ENCODE data around the gene HOXA13.

The HOXA13 gene

DNA sequence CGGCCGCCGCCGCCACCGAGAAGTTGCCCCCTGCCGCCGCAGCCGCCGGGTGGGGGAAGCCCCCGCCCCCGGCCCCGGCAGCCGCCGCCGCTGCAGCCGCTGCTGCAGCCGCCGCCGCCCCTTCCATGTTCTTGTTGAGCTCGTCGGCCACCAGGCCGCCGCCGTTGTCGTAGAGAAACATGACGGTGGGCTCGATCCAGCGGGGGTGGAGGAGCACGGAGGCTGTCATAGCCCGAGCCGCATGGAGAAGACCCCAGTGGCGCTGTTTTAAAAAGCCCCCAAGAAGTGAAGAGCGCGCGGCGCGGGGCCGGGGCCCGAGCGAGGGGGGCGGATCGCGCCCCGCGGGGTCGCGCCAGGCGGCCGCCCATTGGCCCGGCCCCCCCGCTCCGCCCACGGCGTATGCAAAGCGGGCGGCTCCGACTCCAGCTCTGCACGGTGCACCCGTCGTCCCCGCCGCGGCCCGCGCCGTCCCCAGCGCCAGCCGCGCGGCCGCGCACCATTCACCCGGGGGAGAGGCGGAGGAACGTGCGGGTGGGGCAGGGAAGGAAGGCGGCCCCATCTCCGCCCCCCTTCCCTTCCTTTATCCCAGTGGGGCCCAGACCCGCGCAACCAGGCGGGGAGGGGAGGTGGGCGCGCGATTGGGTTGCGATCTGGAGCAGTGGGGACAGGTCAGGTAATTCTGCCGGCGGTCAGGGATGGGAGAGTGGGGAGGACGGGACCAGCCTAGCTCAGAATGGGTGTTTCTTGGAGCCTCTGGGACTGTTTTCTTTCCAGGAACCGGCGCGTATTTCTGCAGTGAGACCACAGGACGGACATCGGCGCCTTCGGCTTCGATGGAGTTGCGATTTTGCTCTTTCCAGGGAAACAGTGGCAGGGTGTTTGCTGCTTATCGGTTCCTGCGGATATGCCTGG, at the start of gene HOXA13:
TSS of gene HOXA13 (minus strand) at position 243 of the 912 bp plus-strand sequence. CDS start at position 229, 14 bp downstream.
- Histone ChIP-seq H3K4me3 (ENCODE audit: low read depth in 1 of 2, low read length in 2 of 2) (peak within 1 kb of the TSS in 1 of 2 donors; percentile 51), H3K4me1 (ENCODE audit: control insufficient read depth in 1 of 2, insufficient read depth in 2 of 2, low read length in 2 of 2) (peaks cover 0 to 37% of the 10 kb centered on the region in 2 donors), H3K27ac (ENCODE audit: low read length) (no peak within 1 kb of the TSS), H3K36me3 (ENCODE audit: control insufficient read depth in 1 of 2, insufficient read depth in 2 of 2, low read length in 2 of 2) (no peaks in the 10 kb centered on the region), H3K9me3 (ENCODE audit: control insufficient read depth in 1 of 2, low read length in 2 of 2) (peaks cover 0 to 3% of the 10 kb centered on the region in 2 donors), H3K27me3 (ENCODE audit: low read depth, low read length) (peaks cover 85% of the 10 kb centered on the region)

DNA sequence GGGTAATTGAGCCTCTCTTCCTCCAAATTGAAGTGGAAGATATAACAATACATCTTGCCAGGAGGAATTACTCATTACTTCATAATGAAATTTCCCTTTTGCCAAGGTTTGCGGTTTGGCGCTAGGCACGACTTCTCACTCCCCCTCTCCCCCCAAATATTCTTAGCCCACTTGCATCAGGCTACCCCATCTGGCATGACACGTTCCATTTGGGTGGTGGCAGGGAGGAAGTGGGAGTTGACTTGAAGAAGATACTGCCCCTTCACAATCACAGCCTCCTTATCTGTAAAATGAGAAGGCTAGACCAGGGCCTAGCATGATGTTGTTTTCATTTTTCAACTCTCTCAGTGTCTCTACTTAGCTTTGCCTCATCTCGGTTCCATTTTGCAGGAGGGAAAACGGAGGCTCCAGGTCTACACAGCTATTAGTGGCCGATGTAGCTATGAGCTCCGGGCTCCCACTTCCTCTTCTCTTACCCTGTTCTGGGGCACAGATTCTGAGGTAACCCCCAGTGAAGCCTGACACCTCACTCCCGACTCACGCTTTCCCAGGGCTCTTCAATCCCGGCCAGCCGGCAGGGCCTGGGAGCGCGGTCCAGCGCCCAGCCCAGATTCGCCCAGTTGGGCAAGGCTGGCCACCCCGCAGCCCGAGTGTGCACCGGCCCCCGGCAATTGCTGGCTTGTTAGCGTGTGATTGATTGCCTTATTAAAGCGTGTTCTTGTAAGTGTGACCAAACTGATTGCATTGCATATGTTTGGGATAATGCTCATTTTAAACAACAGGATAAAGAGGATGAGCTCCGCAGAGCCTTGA, 49.2 kb upstream of the HOXA13 start:
- peaks cover 100% of the 10 kb centered on the region for H3K27me3 ChIP-seq (ENCODE audit: low read depth, low read length)

DNA sequence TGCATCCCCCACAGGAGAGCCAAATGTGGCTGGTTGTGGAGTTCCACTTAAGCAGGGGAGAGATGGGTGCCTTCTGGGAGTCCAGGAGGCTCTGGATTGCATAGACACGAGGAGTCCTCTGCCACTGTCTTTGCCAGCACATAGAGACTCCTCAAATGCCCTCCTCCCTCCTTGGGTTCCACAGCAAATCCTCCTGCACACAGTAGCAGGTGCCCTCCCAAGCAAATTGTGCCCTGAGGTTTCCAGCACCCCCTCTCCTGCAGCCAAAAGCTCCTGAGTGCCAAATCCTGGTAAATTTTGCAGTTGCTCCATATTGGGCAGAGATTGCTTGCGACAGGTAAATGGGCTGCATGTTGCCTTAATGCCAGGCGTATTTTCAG, 48.5 kb upstream of the HOXA13 start:
- no peak overlapping the region for H3K27ac ChIP-seq (ENCODE audit: low read length)
- H3K4me1 ChIP-seq (ENCODE audit: control insufficient read depth in 1 of 2, insufficient read depth in 2 of 2, low read length in 2 of 2) = peaks cover 0 to 46% of the 10 kb centered on the region in 2 donors
- no peak overlapping the region for H3K4me3 ChIP-seq (ENCODE audit: low read depth in 1 of 2, low read length in 2 of 2)
- H3K27me3 ChIP-seq (ENCODE audit: low read depth, low read length) = peaks cover 100% of the 10 kb centered on the region
- H3K36me3 ChIP-seq (ENCODE audit: control insufficient read depth in 1 of 2, insufficient read depth in 2 of 2, low read length in 2 of 2) = no peaks in the 10 kb centered on the region
- no peaks in the 10 kb centered on the region for H3K9me3 ChIP-seq (ENCODE audit: control insufficient read depth in 1 of 2, low read length in 2 of 2)

More for the DNA sequence above, 49.2 kb upstream of the HOXA13 start:
- no peaks in the 10 kb centered on the region for H3K36me3 ChIP-seq (ENCODE audit: control insufficient read depth in 1 of 2, insufficient read depth in 2 of 2, low read length in 2 of 2)
- H3K4me3 ChIP-seq (ENCODE audit: low read depth in 1 of 2, low read length in 2 of 2) = no peak overlapping the region
- peaks cover 0 to 39% of the 10 kb centered on the region in 2 donors for H3K4me1 ChIP-seq (ENCODE audit: control insufficient read depth in 1 of 2, insufficient read depth in 2 of 2, low read length in 2 of 2)
- no peaks in the 10 kb centered on the region for H3K9me3 ChIP-seq (ENCODE audit: control insufficient read depth in 1 of 2, low read length in 2 of 2)
- H3K27ac ChIP-seq (ENCODE audit: low read length) = no peak overlapping the region

DNA sequence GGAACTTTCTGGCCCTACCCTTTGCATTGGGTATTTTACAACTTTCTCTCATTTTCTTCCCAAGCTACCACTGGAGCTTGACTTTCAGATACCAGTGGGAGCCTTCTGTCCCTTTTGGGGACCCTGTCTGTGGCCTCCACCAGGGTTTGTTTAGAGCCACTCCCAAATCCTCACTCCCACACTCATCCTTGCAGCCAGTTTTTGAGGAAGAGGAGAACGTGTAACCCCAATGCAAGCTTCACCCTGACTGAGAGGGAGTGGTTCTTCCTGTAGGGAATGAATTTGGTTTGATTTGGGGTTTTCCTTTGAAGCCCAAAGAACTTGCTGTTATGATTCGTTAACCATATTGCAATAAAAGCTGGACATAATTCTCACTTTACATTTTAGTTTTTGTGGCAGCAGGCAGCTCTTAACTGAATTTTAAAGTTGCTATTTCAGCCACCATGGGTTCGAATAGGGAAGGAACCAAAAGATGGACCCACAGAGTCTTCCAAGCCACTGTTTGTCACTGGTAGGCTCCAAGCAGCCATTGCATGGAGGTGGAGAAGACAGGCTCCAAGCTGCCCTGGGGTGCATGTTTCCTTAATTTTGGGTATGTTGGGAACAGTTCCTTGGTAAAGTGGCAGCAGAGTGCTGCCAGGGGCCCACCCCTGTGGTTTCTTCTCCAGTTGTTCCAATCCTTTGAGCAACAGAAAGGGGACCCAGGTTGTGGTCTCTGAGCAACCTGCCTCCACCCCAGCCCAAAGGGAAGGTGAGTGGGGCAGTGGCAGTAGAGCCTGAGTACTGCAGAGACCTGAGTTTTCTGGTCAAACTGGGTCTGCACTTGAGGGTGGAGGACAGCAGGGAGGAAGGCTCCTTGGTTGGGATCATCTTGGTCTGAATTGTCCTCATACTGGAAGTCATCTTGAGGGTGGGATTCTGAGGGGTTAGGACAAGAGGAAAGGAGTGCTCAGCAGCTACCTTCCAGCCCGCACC, 47.8 kb upstream of the HOXA13 start:
- H3K4me1 ChIP-seq (ENCODE audit: control insufficient read depth in 1 of 2, insufficient read depth in 2 of 2, low read length in 2 of 2) = peaks cover 0 to 53% of the 10 kb centered on the region in 2 donors
- no peak overlapping the region for H3K4me3 ChIP-seq (ENCODE audit: low read depth in 1 of 2, low read length in 2 of 2)
- H3K27me3 ChIP-seq (ENCODE audit: low read depth, low read length) = peaks cover 100% of the 10 kb centered on the region
- H3K36me3 ChIP-seq (ENCODE audit: control insufficient read depth in 1 of 2, insufficient read depth in 2 of 2, low read length in 2 of 2) = no peaks in the 10 kb centered on the region
- H3K9me3 ChIP-seq (ENCODE audit: control insufficient read depth in 1 of 2, low read length in 2 of 2) = no peaks in the 10 kb centered on the region
- H3K27ac ChIP-seq (ENCODE audit: low read length) = no peak overlapping the region

DNA sequence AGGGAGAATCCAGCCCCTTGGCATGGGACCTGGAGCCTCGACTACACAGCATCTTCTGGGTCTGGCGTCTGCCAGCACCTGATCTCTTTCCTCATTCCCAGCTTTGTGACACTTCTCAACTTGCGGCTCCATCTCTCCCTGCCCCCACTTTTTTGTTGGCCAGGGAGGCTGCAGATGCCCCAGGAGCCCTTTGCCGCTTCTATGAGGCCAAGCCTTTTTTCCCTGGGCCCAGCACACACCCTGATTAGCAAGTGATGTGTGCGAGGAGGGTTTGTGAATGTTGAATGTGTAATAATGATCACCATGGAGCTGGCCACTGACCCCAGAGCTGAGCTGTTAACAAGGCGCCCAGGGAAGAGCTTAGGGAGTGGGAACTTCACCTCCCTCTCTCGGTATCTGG, 47.1 kb upstream of the HOXA13 start:
- H3K27me3 ChIP-seq (ENCODE audit: low read depth, low read length) = peaks cover 100% of the 10 kb centered on the region
- no peak overlapping the region for H3K4me3 ChIP-seq (ENCODE audit: low read depth in 1 of 2, low read length in 2 of 2)

DNA sequence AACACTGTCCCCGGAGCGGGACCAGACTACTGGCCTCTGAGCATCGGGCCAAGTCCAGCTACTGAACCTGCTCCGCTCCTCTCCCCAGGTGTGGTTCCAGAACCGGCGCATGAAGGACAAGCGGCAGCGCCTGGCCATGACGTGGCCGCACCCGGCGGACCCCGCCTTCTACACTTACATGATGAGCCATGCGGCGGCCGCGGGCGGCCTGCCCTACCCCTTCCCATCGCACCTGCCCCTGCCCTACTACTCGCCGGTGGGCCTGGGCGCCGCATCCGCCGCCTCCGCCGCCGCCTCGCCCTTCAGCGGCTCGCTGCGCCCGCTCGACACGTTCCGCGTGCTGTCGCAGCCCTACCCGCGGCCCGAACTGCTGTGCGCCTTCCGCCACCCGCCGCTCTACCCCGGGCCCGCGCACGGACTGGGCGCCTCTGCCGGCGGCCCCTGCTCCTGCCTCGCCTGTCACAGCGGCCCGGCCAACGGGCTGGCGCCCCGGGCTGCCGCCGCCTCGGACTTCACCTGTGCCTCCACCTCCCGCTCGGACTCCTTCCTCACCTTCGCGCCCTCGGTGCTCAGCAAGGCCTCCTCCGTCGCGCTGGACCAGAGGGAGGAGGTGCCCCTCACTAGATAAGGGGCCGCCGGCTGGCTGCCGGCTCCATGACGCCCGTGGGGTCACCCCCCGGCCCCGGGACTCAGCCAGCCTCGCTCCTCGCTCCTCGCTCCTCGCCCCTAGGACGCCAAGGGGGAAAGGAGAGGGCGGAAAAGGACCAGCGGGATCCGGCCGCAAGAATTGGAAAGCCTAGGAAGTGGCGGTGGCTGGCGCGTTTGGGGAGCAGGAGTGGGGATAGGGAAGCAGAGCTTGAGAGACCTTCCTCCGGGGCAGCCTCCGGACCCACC, 46.2 kb upstream of the HOXA13 start:
- peaks cover 0 to 51% of the 10 kb centered on the region in 2 donors for H3K4me1 ChIP-seq (ENCODE audit: control insufficient read depth in 1 of 2, insufficient read depth in 2 of 2, low read length in 2 of 2)
- no peaks in the 10 kb centered on the region for H3K9me3 ChIP-seq (ENCODE audit: control insufficient read depth in 1 of 2, low read length in 2 of 2)
- no peaks in the 10 kb centered on the region for H3K36me3 ChIP-seq (ENCODE audit: control insufficient read depth in 1 of 2, insufficient read depth in 2 of 2, low read length in 2 of 2)
- H3K27me3 ChIP-seq (ENCODE audit: low read depth, low read length) = peaks cover 100% of the 10 kb centered on the region
- no peak overlapping the region for H3K27ac ChIP-seq (ENCODE audit: low read length)
- H3K4me3 ChIP-seq (ENCODE audit: low read depth in 1 of 2, low read length in 2 of 2) = peak overlapping the region in 1 of 2 donors; percentile 50

More for the DNA sequence above, 47.1 kb upstream of the HOXA13 start:
- Histone ChIP-seq H3K9me3 (ENCODE audit: control insufficient read depth in 1 of 2, low read length in 2 of 2) (no peaks in the 10 kb centered on the region), H3K36me3 (ENCODE audit: control insufficient read depth in 1 of 2, insufficient read depth in 2 of 2, low read length in 2 of 2) (no peaks in the 10 kb centered on the region), H3K4me1 (ENCODE audit: control insufficient read depth in 1 of 2, insufficient read depth in 2 of 2, low read length in 2 of 2) (peaks cover 0 to 60% of the 10 kb centered on the region in 2 donors), H3K27ac (ENCODE audit: low read length) (no peak overlapping the region)

DNA sequence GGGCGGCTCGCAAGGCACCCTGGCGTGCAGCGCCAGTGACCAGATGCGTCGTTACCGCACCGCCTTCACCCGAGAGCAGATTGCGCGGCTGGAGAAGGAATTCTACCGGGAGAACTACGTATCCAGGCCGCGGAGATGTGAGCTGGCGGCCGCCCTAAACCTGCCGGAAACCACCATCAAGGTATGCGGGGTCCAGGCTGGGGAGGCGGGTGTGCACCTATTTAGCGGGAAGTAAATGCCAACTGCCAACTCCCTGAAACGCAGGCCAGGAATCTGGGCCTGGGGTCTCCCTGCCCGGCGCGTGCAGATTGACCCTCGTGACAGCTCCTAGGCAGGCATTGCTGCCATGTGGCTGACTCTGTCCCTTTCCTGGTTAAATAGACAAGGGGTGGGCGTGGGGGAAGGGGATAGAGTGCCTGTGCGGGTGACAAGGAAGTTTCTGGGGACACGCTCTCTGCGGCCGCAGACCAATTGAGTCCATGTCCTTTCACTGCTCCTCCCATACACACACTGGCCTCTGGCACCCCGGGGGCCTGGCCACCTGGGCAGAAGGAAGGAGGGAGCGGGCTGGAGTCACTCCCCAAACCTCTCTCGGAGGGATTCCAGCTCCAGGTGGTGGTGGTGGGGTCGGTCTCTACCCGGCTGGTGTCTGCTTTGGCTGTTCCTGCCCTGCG, 45.4 kb upstream of the HOXA13 start:
- peak overlapping the region in 1 of 2 donors; percentile 50 for H3K4me3 ChIP-seq (ENCODE audit: low read depth in 1 of 2, low read length in 2 of 2)
- H3K4me1 ChIP-seq (ENCODE audit: control insufficient read depth in 1 of 2, insufficient read depth in 2 of 2, low read length in 2 of 2) = peaks cover 0 to 51% of the 10 kb centered on the region in 2 donors
- H3K27me3 ChIP-seq (ENCODE audit: low read depth, low read length) = peaks cover 100% of the 10 kb centered on the region
- H3K27ac ChIP-seq (ENCODE audit: low read length) = no peak overlapping the region
- H3K9me3 ChIP-seq (ENCODE audit: control insufficient read depth in 1 of 2, low read length in 2 of 2) = no peaks in the 10 kb centered on the region
- no peaks in the 10 kb centered on the region for H3K36me3 ChIP-seq (ENCODE audit: control insufficient read depth in 1 of 2, insufficient read depth in 2 of 2, low read length in 2 of 2)

DNA sequence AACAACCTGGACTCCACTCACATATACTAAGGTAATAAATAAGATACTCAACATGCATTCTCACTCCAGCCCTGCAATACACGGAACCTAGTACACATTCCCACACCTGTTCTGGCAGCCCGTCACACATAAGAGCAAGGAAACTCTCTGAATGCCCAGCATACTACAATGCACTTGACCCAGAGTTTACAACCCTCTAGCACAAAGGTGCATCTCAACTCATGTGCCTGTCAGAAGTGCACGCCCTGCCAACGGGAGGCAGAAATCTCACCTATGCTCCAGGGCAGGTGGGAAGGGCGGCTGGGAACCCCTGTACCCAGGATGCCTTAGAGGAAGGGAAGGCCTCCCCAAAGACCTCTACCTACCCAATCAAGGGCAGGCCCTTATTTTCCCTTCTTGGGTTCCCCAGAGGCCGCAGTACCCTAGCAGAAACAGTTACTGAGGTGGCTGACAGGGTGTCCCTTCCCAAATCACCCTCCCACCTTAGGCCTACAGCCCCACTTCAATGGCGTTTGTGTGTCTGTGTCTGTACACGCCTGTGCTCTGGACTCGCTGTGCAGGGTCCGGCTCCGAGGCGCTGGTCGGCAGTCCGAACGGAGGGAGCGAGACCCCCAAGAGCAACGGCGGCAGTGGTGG, 44.7 kb upstream of the HOXA13 start:
- peaks cover 0 to 57% of the 10 kb centered on the region in 2 donors for H3K4me1 ChIP-seq (ENCODE audit: control insufficient read depth in 1 of 2, insufficient read depth in 2 of 2, low read length in 2 of 2)
- H3K9me3 ChIP-seq (ENCODE audit: control insufficient read depth in 1 of 2, low read length in 2 of 2) = no peaks in the 10 kb centered on the region
- H3K36me3 ChIP-seq (ENCODE audit: control insufficient read depth in 1 of 2, insufficient read depth in 2 of 2, low read length in 2 of 2) = no peaks in the 10 kb centered on the region
- no peak overlapping the region for H3K27ac ChIP-seq (ENCODE audit: low read length)
- H3K4me3 ChIP-seq (ENCODE audit: low read depth in 1 of 2, low read length in 2 of 2) = no peak overlapping the region
- H3K27me3 ChIP-seq (ENCODE audit: low read depth, low read length) = peaks cover 100% of the 10 kb centered on the region

DNA sequence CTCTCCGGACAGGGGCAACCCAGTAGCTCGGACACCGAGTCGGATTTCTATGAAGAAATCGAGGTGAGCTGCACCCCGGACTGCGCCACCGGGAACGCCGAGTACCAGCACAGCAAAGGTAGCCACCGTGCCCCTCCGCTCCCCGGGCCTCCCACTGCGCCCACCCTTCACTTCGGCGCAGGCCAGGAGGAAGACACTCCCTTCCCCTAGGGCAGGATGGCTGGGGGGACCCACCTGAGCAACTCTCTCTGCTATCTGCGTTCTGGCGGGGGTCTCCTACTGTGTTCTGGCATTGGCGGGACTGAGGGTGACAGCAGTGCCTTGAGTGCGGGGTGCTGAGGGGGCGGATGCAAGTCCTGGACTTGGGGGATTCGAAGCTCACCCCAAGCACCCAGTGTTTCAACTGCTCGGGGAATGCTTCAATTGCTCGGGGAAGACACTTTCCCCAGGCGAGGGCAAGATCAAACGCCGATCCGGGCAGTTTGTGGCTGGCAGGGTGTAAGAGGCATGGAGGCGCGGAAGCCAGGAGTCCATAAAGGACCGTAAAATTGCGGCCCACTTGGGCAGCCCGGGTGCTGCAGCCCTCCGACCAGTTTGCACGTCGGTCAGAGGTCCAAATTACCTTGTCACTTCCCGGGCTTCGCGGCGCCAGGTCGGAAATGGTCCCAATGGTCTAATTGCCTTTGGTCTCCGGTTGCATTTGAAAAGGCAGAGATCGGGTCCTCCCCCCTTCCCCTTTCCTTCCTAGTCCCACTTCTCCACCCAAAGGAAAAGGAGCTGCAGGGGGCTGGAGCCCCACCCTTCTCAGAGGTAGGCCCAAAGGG, 43.7 kb upstream of the HOXA13 start:
- peaks cover 0 to 56% of the 10 kb centered on the region in 2 donors for H3K4me1 ChIP-seq (ENCODE audit: control insufficient read depth in 1 of 2, insufficient read depth in 2 of 2, low read length in 2 of 2)
- H3K27me3 ChIP-seq (ENCODE audit: low read depth, low read length) = peaks cover 100% of the 10 kb centered on the region
- no peak overlapping the region for H3K27ac ChIP-seq (ENCODE audit: low read length)
- H3K36me3 ChIP-seq (ENCODE audit: control insufficient read depth in 1 of 2, insufficient read depth in 2 of 2, low read length in 2 of 2) = no peaks in the 10 kb centered on the region
- no peaks in the 10 kb centered on the region for H3K9me3 ChIP-seq (ENCODE audit: control insufficient read depth in 1 of 2, low read length in 2 of 2)
- H3K4me3 ChIP-seq (ENCODE audit: low read depth in 1 of 2, low read length in 2 of 2) = peak overlapping the region in 1 of 2 donors; percentile 56

Measured in muscle layer of duodenum (tissue), 2 donors.